Fibroblast of lung (primary cell): Measurements from ENCODE around the gene DDX51. TPM values are rescaled to one million over a fixed set of nuclear protein-coding genes. Genes with fewer than 3 reads are reported as not detected.

ENCODE experiments used
- polyA plus RNA-seq, 2 donors: library from polyadenylated mRNA; depleted of rRNA in 1 of 2; stranded (reverse) in 1 of 2; unstranded in 1 of 2; fragments of >200 nt; gene quantifications; 2 replicates each; pipeline ENCODE4 v1.2.1, GENCODE V29; 2011 to 2012; ENCODE audit warnings: missing spikeins in 1 of 2
- total RNA-seq: library from RNA; depleted of rRNA; stranded (reverse); fragments of >200 nt; gene quantifications from 2 replicates; pipeline ENCODE4 v1.2.1, GENCODE V29; 2014

The DDX51 gene
- total and polyA plus RNA-seq, 2 donors (not counting 1 experiment from before 2014, with no cell fraction given) = 3.7 to 7.4 TPM

Other genes starting within 250 kb of the DDX51 start
- 8.5 and 14.9 TPM in 2 replicates for gene ULK1, start 249.7 kb downstream of the DDX51 start, total RNA-seq
- gene ULK1, start 249.7 kb downstream of the DDX51 start, polyA plus RNA-seq = 3.3 and 4.0 TPM in 2 replicates
- 7.2 and 10.1 TPM in 2 replicates for gene PUS1, start 215.0 kb downstream of the DDX51 start, total RNA-seq
- gene PUS1, start 215.0 kb downstream of the DDX51 start, polyA plus RNA-seq = 8.3 and 13.7 TPM in 2 replicates
- gene EP400, start 194.4 kb downstream of the DDX51 start, total RNA-seq = 8.0 and 12.4 TPM in 2 replicates
- 3.4 and 6.2 TPM in 2 replicates for gene EP400, start 194.4 kb downstream of the DDX51 start, polyA plus RNA-seq
- gene NOC4L, start 138 bp upstream of the DDX51 start, total RNA-seq = 5.6 and 6.8 TPM in 2 replicates
- gene NOC4L, start 138 bp upstream of the DDX51 start, polyA plus RNA-seq = 3.0 and 5.8 TPM in 2 replicates
- gene GALNT9, start 185.3 kb upstream of the DDX51 start, total RNA-seq = 0.51 and 2.8 TPM in 2 replicates
- gene GALNT9, start 185.3 kb upstream of the DDX51 start, polyA plus RNA-seq = 0.10 and 2.0 TPM in 2 replicates